Neural progenitor cell (in vitro differentiated cells): ENCODE data around the gene JAG2.

Source experiments
- EZH2phosphoT487 ChIP-seq: fragments of 200-600 bp; sonication (generic); IDR thresholded peaks from 2 replicates; pipeline ENCODE4 v1.6.1; 2017; ENCODE audit warnings: antibody characterized with exemption
- TF ChIP-seq, protein P1 (sequence below): fragments of 200-600 bp; sonication (generic); IDR thresholded peaks from 2 replicates; pipeline ENCODE4 v1.5.1; 2017; ENCODE audit warnings: antibody characterized with exemption, mild to moderate bottlenecking

DNA sequence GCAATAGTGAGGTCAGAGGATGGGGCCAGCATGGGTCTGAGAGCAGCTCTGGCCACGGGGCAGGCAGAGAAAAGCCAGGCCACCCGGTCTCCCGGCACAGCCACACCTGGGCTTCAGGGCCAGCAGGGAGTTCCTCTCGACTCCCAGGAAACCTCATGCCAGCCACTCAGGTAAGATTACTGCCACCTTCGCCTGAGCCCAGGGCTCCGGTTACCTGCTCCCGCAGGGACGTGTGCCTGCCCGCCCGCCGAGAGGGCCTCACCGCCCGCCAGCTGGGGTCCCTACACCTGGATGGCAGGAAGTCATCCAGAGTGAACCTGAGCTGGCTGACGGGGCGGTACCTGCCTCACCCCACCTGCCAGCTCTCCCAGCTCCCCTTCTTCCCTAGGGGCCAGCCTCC is 7.3 kb downstream of the JAG2 start:
- TF ChIP-seq, protein P1, sequence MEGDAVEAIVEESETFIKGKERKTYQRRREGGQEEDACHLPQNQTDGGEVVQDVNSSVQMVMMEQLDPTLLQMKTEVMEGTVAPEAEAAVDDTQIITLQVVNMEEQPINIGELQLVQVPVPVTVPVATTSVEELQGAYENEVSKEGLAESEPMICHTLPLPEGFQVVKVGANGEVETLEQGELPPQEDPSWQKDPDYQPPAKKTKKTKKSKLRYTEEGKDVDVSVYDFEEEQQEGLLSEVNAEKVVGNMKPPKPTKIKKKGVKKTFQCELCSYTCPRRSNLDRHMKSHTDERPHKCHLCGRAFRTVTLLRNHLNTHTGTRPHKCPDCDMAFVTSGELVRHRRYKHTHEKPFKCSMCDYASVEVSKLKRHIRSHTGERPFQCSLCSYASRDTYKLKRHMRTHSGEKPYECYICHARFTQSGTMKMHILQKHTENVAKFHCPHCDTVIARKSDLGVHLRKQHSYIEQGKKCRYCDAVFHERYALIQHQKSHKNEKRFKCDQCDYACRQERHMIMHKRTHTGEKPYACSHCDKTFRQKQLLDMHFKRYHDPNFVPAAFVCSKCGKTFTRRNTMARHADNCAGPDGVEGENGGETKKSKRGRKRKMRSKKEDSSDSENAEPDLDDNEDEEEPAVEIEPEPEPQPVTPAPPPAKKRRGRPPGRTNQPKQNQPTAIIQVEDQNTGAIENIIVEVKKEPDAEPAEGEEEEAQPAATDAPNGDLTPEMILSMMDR = no peak
- TF ChIP-seq EZH2phosphoT487 = no peak
